GM20431 (cell line): ENCODE data around the gene SPOCK1.

Experiments used
- in situ Hi-C: fragments of 300-500 bp; cut with MseI, MboI; formaldehyde crosslinking; loops from one replicate; pipeline ENCODE4 v1.15.0; 2020; ENCODE audit warnings: low sequenced_read_pairs; ENCODE audit not compliant: unreplicated experiment

The SPOCK1 gene

DNA sequence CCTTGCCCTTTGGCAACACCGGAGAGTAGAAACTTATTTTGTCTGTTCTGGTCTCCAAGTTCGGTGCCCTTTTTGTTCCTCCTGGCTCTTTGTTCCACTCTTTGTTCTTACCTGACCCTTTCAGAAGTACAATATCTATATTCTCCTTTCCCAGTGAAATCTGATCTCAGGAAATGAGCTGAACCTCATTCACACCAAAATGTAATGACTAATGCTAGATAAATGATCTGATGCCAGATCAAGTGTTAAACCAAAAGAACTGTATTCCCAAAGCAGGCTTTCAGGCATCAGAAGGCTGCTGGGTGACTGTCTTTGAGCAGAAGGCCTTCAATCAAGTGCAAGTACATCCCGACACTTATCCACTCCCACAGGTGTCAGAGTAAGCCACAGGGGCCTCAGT, 156.4 kb downstream of the SPOCK1 start:
- in situ Hi-C loops: loop anchor here (25.0 kb wide), 1 partner anchor 170 kb away; no protein-coding TSS in a partner anchor

DNA sequence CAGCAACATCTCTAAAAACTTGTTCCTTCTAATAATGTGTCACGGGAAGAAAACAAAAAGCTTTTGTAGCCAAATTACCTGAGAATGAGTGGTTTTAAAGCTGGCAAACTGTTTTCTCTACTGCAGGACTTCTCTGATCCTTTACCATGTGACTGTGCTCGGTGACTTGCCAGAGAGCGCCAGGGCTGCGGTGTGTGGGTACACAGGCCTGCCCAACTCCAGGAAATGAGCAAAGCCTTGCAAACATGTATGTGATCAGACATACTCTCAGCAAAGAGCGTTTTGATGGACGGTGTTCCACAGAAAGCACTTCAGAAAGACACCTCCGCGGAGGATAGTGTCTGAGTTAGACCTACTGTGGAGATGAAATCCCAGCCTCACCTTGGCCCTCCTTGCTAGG, 157.3 kb downstream of the SPOCK1 start:
- in situ Hi-C loops: loop anchor here (25.0 kb wide), 1 partner anchor 170 kb away; no protein-coding TSS in a partner anchor

- in situ Hi-C loops: loop anchor here (25.0 kb wide), 1 partner anchor 171 kb away; no protein-coding TSS in a partner anchor
Observed at GRCh38 chr5:137340881-137341280, 158.2 kb downstream of the SPOCK1 start.

GRCh38 chr5:137336565-137337120, 162.5 kb downstream of the SPOCK1 start:
- in situ Hi-C loops: loop anchor here (25.0 kb wide), 1 partner anchor 176 kb away; no protein-coding TSS in a partner anchor

DNA sequence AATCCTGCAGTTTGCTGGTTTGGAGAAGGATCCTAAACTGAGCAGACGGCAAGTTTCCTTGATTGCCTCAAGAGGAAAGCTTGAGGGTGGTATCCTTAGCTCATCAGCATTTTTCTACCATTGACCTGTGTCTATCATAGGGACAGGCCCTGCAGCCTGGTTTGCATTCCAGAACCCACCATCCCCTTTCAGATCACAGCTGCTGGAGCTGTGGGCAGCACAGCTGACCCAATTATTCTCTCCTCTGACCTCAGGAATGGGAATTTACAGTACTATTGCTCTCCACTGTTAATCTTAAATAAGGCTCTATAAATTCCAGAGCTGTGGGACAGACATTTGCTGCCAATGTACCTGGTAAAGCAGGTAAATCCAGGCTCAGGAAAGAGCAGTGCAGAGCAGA, 163.0 kb downstream of the SPOCK1 start:
- in situ Hi-C loops: loop anchor here (25.0 kb wide), 1 partner anchor 176 kb away; no protein-coding TSS in a partner anchor

DNA sequence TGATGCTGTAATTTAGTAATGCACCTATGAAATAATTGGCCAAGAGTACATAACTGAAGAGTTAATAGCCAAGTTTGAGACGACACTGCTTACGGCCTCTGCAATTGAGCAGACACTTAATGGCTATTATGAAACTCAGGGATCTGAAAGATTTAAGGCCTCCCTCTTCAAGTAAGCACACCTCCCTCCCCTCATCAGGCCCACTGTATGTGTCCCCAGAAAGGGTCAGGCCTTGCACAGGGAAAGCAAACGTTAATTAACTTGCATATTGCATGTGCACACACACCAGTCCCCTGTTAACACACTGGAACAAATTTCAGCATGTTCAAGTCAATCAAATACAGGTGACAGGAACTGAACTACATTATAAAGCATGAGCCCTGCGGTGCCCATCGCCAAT, 163.6 kb downstream of the SPOCK1 start:
- in situ Hi-C loops: loop anchor here (25.0 kb wide), 1 partner anchor 177 kb away; no protein-coding TSS in a partner anchor

GRCh38 chr5:137333928-137334327, 165.2 kb downstream of the SPOCK1 start:
- in situ Hi-C loops: loop anchor here (25.0 kb wide), 1 partner anchor 178 kb away; no protein-coding TSS in a partner anchor

GRCh38 chr5:137333475-137333874, 165.7 kb downstream of the SPOCK1 start:
- in situ Hi-C loops: loop anchor here (25.0 kb wide), 1 partner anchor 179 kb away; no protein-coding TSS in a partner anchor

DNA sequence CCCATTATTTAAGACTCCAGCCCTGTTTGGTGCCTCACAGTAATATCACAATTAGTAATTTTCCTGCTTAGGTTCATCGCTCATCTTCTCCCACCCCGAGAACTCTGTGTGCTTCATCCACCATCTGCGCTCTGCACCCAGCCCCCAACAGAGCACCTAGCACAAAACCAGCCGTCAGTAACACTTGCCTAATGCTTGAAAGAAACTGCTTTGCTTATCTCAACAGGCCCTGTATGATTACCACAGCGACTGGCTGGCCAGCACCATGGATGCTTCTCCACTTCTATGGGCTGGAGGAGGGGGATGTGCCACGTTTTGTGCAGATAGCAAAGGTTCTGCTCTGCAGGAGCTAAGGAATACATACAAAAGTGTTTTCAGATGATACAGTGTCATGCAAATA, 166.8 kb downstream of the SPOCK1 start:
- in situ Hi-C loops: loop anchor here (25.0 kb wide), 1 partner anchor 180 kb away; no protein-coding TSS in a partner anchor

DNA sequence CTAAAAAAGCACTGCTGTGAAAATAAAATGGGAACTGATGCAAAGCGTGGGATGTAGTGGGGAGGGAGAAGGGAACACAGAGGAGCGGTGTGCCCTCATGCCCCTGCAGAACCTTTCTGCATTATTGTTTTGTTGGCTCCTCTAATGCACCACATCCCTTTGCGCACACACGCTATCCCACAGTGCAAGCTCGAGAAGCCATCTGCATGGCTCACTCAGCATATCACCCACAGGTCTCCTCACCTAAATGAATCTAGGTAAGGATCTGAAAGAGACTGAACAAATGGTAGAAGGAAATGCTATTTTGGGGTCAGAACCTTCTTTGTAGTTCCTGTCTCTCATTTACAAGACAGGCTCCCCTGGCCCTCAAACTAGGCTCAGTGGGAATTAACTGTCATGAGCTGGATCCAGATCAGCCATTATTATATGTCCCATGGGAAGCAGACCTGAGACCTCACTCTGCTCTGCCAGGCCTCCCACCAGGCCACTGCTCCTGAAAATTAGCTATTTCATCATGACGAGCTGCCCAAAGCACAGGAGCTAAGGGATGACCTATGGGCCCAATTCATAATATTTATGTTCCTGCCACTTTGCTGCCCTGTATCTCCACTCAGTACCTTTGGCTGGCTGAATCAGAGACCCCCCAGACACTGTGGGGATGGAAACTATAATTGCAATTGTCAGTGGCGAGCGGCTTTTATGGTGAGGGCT, 169.4 kb downstream of the SPOCK1 start:
- in situ Hi-C loops: loop anchor here (25.0 kb wide), 1 partner anchor 183 kb away; no protein-coding TSS in a partner anchor

- in situ Hi-C loops: loop anchor here (25.0 kb wide), 1 partner anchor 183 kb away; no protein-coding TSS in a partner anchor
Observed at GRCh38 chr5:137328991-137329390, 170.1 kb downstream of the SPOCK1 start.

- in situ Hi-C loops: loop anchor here (25.0 kb wide), 1 partner anchor 184 kb away; no protein-coding TSS in a partner anchor
Observed at GRCh38 chr5:137328463-137328862, 170.7 kb downstream of the SPOCK1 start.

GRCh38 chr5:137325721-137326120, 173.4 kb downstream of the SPOCK1 start:
- in situ Hi-C loops: loop anchor here (25.0 kb wide), 1 partner anchor 187 kb away; no protein-coding TSS in a partner anchor

DNA sequence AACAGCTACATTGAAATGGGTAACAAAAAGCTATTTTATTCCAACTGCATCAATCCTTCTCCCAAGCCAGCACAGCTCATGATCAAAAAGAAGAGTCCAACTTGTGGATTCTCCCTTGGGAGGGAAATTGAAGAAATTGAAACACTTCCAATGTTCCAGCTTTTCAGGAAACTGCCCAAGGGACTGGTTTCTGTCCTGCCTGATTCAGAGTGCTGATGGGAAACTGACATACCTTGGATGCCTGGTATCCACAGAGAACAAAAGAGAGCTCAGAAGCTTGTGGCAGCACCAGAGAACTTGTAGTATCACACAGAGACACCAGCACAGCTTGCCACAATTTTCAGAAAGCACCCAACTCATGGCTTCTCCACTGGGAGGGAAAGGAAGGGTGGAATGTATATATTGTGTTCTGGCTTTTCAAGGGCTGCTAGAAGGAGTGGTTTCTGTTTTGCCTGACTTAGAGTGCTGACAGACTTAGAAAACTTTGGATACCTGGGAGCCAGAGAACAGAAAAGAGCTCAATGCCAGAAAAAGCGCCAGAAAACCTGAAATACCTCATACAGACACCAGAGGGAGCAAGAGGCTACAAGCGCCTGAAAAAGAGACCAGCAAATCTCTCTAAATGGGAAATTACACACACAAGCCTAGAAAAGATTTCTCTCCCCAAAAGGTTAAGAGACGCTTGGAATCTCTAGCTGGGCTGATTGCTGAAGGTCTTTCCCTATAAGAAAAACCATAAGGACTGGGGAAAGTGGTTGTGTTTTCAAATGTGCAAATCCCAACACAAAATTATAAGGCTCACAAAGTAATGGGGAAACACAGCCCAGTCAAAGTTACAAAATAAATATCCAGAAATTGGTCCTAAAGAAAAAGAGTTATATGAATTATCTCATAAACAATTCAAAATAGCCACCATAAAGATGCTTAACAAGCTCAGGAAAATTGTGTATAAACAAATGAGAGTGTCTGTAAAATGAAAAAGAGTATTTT, 178.8 kb downstream of the SPOCK1 start:
- in situ Hi-C loops: no loop called here

GRCh38 chr5:137318027-137318426, 181.1 kb downstream of the SPOCK1 start:
- in situ Hi-C loops: no loop called here

DNA sequence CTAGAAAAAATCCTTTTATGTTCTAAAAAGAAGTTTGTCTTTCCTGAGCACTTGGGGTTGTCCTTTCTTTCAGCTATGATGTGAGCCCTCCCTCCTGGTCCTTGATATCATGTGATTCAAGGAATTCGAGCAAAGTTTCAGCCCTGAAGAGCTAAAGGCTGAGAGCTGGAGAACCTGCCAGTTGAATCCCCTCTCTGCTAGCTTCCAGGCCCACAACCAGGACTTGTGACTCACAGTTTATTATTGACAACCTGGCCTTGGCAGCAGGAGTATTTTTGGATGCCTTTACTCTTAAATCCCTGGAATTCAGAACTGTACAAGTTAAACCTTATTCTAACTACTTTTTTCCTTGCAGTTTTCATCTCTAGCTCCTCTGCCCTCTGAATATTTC, 182.8 kb downstream of the SPOCK1 start:
- in situ Hi-C loops: no loop called here

- in situ Hi-C loops: no loop called here
Observed at GRCh38 chr5:137315534-137316345, 183.4 kb downstream of the SPOCK1 start.

DNA sequence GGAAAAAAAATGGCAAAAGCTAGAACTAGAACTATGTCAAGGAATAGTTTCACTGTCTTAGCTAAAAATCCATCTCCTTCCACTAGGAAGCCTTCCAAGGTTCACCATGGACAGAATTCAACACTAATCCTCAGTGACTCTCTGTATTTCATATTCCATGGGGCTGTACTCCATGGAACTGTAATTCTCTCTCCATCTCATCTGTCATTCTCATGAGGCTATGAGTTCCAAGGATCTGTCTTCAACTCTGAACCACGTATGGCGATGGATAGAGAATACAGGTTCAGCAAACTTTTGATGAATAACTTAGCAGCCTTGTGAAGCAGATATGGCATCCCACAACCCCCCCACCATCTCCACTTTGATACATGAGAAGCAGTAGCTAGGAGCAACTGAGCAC, 184.0 kb downstream of the SPOCK1 start:
- in situ Hi-C loops: no loop called here

DNA sequence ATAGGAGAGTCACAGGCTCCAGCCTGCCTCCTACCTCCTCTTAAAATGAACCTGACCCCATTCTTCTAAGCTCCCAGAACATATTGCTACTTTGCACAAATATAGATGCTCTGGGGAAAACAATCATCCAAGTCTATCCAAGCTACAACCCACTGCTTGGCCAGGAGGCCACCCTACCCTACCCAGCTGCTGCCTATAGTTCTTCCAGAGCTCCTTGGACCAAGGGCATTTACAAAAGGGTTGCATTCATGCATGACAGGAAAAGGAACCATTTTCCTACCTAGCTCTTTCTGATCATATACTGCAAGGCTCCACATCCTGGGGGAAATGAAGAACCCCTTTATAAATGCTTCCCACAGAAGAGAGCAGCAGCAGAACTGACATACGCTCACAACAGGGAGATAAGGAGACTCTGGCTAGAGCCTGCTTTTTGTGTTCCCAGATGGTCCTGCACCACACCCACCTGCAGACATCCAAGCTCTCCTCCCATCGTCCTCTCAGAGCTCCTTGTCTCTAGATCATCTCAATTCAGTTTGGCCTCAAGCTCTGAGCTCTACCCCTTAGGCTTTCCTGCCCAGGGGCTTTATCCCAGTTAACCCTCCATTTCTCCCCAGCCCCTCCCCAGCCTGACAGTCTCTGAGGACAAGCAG, 185.5 kb downstream of the SPOCK1 start:
- in situ Hi-C loops: no loop called here
